ENCODE results near the gene CILP.
"Not testable (repeated sequence)": the region's sequence is repeated elsewhere in the genome, so short reads cannot be mapped to it uniquely, and the experiment has no call there.

CILP gene

GRCh38 chr15:65194826-65195547 is 16.3 kb downstream of the CILP start:
- DNase-seq, result no peak

GRCh38 chr15:65192016-65192415 is 19.3 kb downstream of the CILP start:
- no peak for DNase-seq

GRCh38 chr15:65189102-65189740 is 22.1 kb downstream of the CILP start:
- no peak for DNase-seq

- not testable (repeated sequence) for DNase-seq
Observed at GRCh38 chr15:65188472-65188871, 22.8 kb downstream of the CILP start.

GRCh38 chr15:65184868-65185717 is 26.2 kb downstream of the CILP start, which contains the start of gene CLPX:
Gene CLPX (minus strand): TSS chr15:65185342. CDS start chr15:65185153, 189 bp downstream.
- DNase-seq, result peak; percentile 74

- no peak for DNase-seq
Observed at GRCh38 chr15:65184305-65184867, 26.9 kb downstream of the CILP start.

- no peak for DNase-seq
Observed at GRCh38 chr15:65183865-65184159, 27.5 kb downstream of the CILP start.

- no peak for DNase-seq
Observed at GRCh38 chr15:65182538-65182937, 28.7 kb downstream of the CILP start.

- not testable (repeated sequence) for DNase-seq
Observed at GRCh38 chr15:65181582-65182353, 29.5 kb downstream of the CILP start.

GRCh38 chr15:65180167-65180566 is 31.1 kb downstream of the CILP start:
- DNase-seq, result no peak

GRCh38 chr15:65177901-65178300 is 33.4 kb downstream of the CILP start:
- no peak for DNase-seq

GRCh38 chr15:65176056-65176455 is 35.2 kb downstream of the CILP start:
- no peak for DNase-seq

GRCh38 chr15:65175511-65175910 is 35.8 kb downstream of the CILP start:
- no peak for DNase-seq

- no peak for DNase-seq
Observed at GRCh38 chr15:65174509-65174908, 36.8 kb downstream of the CILP start.

- no peak for DNase-seq
Observed at GRCh38 chr15:65172531-65172930, 38.7 kb downstream of the CILP start.

GRCh38 chr15:65171428-65171827 is 39.8 kb downstream of the CILP start:
- no peak for DNase-seq

- DNase-seq, result no peak
Observed at GRCh38 chr15:65165875-65166274, 45.4 kb downstream of the CILP start.

- no peak for DNase-seq
Observed at GRCh38 chr15:65164139-65164538, 47.1 kb downstream of the CILP start.

- no peak for DNase-seq
Observed at GRCh38 chr15:65163041-65163440, 48.2 kb downstream of the CILP start.

GRCh38 chr15:65156692-65157091 is 54.6 kb downstream of the CILP start:
- no peak for DNase-seq

- DNase-seq, result no peak
Observed at GRCh38 chr15:65154720-65155119, 56.6 kb downstream of the CILP start.

GRCh38 chr15:65147902-65148301 is 63.4 kb downstream of the CILP start:
- no peak for DNase-seq

- DNase-seq, result no peak
Observed at GRCh38 chr15:65146438-65146837, 64.8 kb downstream of the CILP start.
